Fibroblast of upper back skin (primary cell): ENCODE data around the gene URGCP.
"Not testable (repeated sequence)": the region's sequence is repeated elsewhere in the genome, so short reads cannot be mapped to it uniquely, and the experiment has no call there.

Source experiments
- DNase-seq: peaks from one replicate; pipeline ENCODE4 v3.0.0-alpha.2; 2013

The URGCP gene

GRCh38 chr7:43872406-43873110 is 33.8 kb downstream of the URGCP start:
- DNase-seq, result peak; percentile 77

- no peak for DNase-seq
Observed at GRCh38 chr7:43871064-43871463, 35.3 kb downstream of the URGCP start.

DNA sequence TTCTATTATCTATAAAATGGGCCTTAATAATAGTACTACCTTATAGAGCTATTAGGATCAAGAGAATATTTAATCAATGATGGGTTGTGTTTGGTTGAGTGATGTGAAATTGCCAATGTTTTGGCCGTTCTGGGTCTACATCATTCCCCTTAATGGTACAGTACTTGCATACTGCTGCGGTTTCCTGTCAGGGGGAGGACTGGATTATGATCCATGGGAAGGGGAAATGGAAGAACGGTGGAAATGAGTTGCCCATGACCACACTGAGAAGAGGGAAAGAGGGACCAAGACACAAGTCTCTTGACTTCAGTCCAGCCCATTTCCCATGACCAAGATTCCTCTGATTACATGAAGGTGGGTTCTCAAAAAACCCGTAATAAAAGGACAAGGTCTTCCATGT is 36.1 kb downstream of the URGCP start:
- no peak for DNase-seq

DNA sequence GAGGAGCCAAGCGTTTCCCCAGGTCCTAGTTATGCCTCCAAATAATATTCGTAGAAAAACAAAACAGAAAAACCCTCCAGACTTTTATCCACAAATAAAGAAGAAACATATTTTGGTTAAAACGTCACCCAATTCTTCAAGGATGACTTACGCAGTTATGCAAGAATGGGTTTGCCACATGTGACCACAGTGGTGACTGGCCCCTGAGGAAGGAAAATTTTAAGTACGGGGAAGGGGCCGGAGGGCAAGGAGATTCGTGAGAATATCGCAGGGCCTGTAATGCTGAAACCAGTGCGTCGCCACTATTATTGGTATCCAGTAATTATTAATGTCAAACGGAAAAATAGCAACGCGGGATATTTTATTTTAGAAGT is 36.5 kb downstream of the URGCP start:
- peak; percentile 90 for DNase-seq

DNA sequence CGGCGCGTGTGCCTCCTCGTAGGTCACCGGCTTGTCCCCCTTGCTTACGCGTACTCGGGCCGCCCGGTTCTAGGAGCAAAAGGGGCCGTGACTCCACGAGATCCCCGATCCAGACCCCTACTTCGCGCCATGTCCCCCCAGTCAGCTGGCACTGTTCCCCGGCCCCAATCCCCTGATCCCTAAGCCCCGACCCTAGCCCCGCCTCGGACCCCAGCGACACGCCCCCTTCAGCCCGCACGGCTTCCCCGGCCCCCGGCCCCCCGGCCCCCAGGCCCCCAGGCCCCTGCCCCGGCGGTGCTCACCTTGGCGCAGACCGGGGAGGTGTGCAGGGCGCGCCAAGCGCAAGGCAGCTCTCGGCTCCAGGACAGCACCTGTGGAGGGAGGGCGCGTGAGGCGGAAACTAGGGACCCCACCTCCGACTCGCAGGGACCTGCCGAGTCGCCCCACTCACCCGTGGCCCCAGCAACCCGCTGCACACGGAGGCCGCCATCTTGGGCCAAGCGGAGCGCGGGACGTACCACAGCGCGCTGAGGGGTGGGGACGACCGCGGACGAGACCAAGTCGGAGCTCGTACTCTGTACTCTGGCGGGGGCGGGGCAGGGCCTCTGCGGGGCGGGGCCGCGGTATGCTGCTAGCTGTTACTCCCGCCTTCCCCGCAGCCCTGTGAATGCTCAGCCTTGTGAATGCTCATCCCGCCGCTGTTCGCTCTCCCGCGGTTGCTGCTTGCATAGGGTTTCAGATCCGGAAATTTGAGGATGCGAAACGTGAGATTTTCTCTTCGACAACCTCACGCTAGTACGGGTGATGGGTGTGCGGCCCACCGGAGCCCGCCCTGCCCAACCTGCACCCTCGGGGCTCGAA is 37.2 kb downstream of the URGCP start, which contains the start of gene MRPS24:
Gene MRPS24 (minus strand): TSS at position 512 of the 861 bp plus-strand sequence. CDS start 22 bp downstream, at position 490.
- peak; percentile 96 for DNase-seq

GRCh38 chr7:43868681-43869005 is 37.8 kb downstream of the URGCP start:
- DNase-seq, result no peak

- DNase-seq, result no peak
Observed at GRCh38 chr7:43868181-43868580, 38.2 kb downstream of the URGCP start.

DNA sequence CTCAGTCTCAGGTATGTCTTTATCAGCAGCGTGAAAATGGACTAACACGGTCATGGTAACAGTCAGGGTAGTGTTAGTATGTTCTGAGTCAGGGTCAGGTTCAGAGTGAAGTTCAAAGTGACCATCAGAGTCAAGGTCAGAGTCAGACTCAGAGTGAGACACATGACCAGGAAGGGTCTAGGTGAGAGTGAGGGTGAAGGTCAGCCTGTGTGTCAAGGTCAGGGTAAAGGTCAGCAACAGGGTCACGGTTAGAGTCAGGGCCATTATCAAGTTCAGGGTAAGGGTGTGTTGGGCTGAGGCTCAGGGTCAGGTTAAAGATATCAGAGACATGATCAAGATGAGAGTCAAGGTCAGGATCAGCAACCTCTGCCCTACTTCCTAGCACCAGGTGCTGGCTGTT is 41.1 kb downstream of the URGCP start:
- no peak for DNase-seq

DNA sequence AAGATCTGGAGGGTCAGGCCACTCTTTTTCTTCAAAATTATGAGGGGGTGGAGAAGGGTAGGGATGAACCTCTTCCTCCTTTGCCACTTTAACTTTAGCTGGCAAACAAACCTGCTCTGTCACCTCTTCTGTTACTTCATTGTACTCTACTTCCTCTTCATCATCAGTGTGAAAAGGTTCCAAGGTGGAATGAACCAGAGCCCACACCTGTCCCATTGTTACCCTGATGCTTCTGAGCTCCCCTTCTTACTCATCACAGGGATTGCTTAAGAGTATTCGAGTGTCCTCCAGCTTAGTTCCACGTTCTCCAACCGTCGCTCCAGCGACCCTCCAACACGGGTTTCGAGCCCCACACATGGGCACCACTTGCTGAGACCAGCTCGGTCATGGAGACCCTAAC is 42.3 kb downstream of the URGCP start:
- DNase-seq, result no peak

DNA sequence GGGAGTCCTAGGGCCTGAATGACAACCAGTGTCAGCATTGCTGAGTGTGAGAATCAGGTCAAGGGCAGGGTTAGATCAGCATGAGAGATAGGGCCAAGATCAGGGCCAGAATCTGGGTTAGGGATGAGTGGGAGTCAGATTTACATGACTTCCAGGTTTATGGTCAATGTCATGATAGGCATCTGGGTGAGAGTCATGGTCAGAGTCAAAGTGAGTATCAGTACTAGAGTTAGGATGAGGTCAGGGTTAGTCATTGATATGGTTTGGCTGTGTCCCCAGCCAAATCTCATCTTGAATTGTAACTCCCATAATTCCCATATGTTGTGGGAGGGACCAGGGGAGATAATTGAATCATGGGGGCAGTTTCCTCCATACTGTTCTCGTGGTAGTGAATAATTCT is 49.4 kb downstream of the URGCP start:
- DNase-seq, result peak; percentile 28

DNA sequence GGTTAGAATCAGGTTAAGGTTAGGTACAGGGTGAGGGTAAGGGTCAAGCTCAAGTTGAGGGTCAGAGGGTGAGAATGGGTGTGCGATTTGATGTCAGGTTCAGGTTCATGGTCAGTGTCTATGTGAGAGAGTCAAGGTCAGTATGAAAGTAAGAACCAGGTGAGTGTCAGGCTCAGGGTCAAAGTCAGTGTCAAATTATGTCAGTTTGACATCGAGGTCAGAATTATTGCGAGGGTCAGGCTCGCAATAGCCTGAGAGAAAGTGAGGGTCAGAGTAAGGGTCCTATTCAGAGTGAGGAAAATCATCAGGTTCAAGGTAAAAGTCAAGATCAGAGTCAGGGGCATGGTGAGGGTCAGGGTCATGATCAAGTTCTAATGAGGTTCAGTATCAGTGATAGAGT is 50.1 kb downstream of the URGCP start:
- DNase-seq, result no peak

- no peak for DNase-seq
Observed at GRCh38 chr7:43855176-43855575, 51.2 kb downstream of the URGCP start.

GRCh38 chr7:43851805-43852204 is 54.6 kb downstream of the URGCP start:
- no peak for DNase-seq

- peak; percentile 10 for DNase-seq
Observed at GRCh38 chr7:43850348-43851116, 55.9 kb downstream of the URGCP start.

DNA sequence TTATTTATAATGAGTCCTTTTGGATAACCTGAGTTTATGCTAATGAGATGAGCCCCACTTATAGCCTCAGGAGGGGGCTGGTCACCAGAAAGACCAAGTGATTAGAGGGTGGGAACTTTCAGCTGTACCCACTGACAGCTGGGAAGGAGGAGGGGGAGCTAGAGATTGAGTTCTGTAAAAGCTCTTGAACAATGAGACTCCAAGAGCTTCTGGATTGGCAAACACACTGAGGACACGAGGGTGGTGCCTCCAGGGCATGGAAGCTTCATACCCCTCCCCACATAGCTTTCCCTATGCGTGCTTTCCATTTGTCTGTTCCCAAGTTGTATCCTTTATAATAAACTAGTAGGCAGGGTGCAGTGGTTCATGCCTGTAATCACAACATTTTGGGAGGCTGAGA is 57.3 kb downstream of the URGCP start:
- no peak for DNase-seq

GRCh38 chr7:43847496-43847895 is 58.9 kb downstream of the URGCP start:
- peak; percentile 54 for DNase-seq

DNA sequence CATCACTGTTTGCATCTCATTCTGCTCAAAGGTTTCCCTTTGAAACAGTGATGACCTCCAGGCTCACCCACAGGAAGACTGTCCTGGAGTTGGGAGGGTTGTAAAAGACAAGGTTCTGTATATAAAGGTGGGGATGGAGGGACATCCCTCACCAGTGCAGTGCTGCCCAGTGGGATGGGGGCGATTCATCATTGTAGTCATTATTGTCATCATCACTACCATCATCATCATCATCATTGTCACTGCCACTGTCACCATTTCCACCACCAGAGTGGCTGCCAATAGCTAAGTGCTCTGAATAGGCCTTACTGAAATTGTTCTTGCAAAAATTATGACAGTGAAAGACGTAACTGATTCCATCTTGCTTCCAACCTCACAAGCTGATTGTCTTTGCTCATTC is 61.7 kb downstream of the URGCP start:
- DNase-seq, result no peak

GRCh38 chr7:43844257-43844656 is 62.1 kb downstream of the URGCP start:
- DNase-seq, result no peak

DNA sequence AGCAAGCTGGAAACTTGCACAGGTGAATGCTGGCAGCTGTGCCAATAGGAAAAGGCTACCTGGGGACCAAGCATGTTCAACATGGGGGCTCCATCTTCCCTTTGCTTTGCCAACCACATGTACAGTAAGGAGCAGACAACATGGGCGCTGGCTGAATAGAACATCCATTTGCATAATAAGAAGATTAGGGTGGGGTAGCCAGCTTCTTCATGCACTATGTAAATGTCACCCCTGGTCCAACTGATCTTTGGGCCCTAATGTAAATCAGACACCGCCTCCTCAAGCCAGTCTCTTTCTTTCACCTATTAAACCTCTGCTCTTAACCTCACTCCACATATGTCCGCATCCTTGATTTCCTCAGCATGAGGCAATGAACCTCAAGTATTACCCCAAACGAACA is 63.1 kb downstream of the URGCP start:
- no peak for DNase-seq

- DNase-seq, result no peak
Observed at GRCh38 chr7:43838201-43838658, 68.2 kb downstream of the URGCP start.

DNA sequence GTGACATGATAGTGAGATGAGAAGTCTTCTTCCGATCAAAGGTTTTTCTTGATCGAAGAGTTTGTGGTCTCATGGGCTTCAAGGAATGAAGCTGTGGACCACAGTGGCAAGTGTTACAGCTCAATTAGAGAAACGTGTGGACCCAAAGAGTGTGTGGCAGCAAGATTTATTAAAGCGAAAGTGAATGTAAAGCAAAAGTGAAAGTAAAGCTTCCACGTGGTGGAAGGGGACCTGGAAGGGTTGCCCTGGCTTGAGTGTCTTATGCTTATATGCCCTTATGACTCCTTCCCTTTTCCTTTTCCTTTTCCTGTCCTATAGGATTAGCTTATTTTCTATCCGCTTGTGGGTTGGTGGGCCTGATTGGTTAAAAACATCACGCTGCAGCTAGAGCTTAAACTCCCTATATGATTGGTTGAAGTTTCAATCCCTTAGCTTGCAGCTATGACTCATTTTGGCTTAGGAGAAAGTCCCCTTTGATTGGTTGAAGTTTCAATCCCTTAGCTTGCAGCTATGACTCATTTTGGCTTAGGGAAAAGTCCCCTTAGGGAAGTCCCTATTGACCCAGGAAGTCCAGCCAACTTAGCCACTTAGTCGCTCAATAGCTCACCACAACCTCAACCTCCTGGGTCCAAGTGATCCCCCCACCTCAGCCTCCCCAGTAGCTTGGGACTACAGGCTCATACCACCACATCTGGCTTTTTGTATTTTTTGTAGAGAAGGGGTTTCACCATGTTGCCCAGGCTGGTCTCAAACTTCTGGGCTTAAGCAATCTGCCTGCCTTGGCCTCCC is 71.7 kb downstream of the URGCP start:
- DNase-seq, result peak; percentile 11

GRCh38 chr7:43830917-43831316 is 75.5 kb downstream of the URGCP start:
- not testable (repeated sequence) for DNase-seq
